GM12872 (cell line): Measurements from ENCODE around the gene TPRA1.

ENCODE experiments used
- TF ChIP-seq, protein P1 (sequence below): IDR thresholded peaks from 3 replicates; pipeline ENCODE4 v1.5.1; 2011; ENCODE audit warnings: low read depth, mild to moderate bottlenecking, low read length, moderate library complexity; ENCODE audit not compliant: insufficient read depth

TPRA1 gene

DNA sequence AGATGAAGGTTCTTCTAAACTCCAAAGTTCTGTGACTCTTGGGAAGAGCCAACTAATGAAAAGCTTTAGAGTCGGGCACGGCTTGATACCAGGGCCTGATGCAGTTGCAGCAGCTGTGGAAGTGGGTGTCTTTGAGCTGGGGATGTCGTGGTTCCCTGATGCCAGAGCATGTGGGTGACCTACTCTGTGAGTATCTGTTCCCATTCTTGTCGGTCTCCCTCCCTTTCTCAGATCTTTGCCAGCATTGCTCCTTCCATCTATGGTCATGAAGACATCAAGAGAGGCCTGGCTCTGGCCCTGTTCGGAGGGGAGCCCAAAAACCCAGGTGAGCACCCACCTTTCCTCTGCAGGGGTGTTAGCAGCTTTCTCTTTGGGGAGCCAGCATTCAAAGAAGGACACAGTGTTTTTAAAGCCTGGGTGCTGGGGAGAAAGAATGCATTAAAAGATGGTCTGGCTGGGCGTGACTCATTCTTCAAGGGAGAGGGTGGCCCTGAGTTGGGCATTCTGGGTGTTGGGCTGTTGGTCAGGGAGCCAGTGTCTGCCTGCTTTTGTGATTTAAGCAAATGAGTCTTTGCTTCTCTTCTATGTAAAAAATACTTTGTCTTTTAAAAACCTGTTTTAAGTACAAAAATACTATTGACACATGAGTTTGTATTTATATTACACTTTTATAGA, 25.2 kb upstream of the TPRA1 start:
- TF ChIP-seq, protein P1, sequence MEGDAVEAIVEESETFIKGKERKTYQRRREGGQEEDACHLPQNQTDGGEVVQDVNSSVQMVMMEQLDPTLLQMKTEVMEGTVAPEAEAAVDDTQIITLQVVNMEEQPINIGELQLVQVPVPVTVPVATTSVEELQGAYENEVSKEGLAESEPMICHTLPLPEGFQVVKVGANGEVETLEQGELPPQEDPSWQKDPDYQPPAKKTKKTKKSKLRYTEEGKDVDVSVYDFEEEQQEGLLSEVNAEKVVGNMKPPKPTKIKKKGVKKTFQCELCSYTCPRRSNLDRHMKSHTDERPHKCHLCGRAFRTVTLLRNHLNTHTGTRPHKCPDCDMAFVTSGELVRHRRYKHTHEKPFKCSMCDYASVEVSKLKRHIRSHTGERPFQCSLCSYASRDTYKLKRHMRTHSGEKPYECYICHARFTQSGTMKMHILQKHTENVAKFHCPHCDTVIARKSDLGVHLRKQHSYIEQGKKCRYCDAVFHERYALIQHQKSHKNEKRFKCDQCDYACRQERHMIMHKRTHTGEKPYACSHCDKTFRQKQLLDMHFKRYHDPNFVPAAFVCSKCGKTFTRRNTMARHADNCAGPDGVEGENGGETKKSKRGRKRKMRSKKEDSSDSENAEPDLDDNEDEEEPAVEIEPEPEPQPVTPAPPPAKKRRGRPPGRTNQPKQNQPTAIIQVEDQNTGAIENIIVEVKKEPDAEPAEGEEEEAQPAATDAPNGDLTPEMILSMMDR = no peak

DNA sequence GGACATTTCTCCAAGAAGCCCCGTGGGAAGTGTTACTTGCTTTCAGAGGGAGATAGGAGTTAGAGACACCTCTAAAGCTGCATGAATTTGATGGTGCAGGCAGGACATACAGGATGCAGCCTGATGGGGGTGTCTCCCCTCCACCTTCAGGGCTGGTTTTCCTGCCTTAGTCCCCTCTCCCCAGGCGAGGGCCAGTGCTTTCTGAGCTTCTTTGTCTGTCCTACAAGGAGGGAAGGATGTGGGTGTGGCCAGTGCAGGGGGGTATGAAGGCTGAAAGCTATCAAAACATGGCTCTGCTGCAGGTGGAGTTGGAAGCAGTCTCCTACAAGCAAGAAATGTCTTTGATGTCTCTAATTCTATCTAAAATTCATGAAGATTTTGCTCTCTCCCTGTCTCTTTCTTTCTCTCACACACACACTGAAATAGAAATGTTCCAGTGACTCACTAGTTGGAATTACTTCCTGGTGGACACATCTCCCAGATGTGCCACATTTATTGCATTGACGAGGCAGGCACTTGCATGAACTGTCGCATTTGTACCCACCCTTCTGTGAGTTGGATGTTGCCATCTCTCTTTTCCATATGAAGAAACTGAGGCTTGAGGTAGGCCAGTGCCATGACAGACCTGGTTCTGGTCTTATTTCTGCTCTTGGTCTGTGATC, 24.5 kb upstream of the TPRA1 start:
- TF ChIP-seq, protein P1 = no peak

DNA sequence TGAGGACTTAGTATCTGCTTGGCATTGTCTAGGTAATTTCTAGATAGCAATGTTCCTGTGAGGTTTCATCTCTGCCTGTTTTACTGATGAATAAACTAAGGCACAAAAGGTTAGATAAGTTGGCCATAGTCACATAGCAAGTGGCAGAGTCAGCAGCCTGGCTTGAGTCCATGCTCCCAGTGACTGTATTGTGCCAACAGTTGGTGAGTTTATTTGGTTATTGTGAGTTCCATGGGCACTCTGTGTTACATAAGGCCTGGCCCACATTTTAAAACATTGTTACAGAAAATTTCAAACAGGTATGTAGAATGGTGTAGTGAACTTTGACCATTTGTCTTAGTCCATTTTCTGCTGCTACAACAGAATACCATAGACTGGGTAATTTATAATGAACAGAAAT, 22.9 kb upstream of the TPRA1 start:
- TF ChIP-seq, protein P1 = no peak

DNA sequence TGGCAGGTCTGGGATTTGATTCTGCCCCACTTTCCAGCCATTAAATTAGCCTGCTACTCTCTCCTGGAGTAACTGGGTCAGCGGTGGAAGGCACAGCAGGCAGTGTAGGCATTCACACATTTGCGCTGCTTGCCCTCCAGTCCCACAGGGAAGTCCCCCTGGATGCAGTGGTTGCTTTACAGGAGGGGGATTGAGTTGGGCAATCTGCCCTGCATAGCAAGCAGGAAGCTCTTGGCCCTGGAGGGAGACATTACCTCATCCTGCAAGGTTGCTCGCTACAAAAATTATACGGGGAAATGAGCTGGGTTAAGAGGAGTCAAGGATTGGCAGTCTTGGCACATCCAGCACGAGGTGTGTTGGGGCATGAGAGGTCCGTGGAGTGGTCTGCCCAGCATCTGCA, 22.4 kb upstream of the TPRA1 start:
- TF ChIP-seq, protein P1 = no peak

DNA sequence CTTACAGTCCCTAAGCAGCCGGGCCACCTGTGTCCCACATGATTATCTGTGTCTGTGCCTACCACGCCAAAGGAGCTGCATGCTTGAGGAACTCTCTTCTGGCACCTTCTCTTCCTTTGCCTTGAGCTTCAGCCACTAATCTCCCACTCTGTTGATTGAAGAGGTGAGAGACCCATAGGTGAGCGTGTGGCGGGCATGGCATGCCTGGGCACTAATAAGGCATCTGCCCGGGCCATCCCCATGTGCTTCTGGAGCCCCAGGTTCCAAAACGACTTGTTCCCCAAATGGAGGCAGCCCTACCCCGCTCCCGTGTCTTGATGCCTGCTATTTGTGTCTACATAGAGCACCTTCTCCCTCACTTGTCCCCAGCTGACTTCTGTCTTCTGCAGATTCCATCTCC, 20.7 kb upstream of the TPRA1 start:
- TF ChIP-seq, protein P1 = no peak

DNA sequence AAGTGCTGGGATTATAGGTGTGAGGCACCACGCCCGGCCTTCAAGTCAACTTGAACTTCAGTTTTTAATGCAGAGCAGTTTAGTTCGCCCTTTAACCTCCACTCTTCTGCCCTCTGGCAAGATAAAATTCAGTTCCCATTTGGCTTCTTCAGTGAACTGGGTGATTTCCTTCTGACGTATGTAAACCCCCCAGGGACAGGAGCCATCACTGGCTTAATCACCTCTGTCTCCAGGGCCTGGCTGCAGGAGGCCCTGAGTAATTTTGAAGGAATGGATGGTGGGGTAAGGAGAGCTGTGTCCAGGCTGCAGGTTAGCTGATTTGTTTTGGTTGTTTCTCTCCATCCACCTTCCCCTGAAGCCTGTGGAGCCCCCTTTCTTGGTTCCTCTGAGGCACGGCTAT, 19.6 kb upstream of the TPRA1 start:
- TF ChIP-seq, protein P1 = no peak

DNA sequence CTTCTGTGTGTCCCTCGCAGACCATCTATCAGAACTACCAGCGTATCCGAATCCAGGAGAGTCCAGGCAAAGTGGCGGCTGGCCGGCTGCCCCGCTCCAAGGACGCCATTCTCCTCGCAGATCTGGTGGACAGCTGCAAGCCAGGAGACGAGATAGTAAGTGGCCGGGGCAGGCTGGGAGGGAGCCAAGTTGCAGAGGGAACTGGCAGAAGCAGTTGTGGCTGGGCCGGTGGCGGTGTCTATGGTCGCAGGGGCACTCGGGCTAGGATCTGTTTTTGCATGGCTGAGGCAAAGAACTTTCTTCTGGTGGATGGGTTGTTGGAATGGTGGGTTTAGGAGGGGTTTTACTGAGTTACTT, 17.8 kb upstream of the TPRA1 start:
- TF ChIP-seq, protein P1 = no peak
